ENCODE measurements around the gene P3H2. TPM values are rescaled to one million over a fixed set of nuclear protein-coding genes. Genes with fewer than 3 reads are reported as not detected.
"Not testable (repeated sequence)": the region's sequence is repeated elsewhere in the genome, so short reads cannot be mapped to it uniquely, and the experiment has no call there.

Gene P3H2
- total RNA-seq, 4 donors from 2014 or later = 0.70 to 23.1 (median 7.5) TPM

- TF ChIP-seq CTCF (IDR thresholded peaks at IDR 0.05) (no peak), POLR2A (IDR thresholded peaks at IDR 0.05) (no peak)
- no peak overlapping the region for H3K27ac ChIP-seq
- H3K9me3 ChIP-seq = no peaks in the 10 kb centered on the region
- H3K4me3 ChIP-seq = no peak overlapping the region
- no peaks in the 10 kb centered on the region for H3K27me3 ChIP-seq
- H3K36me3 ChIP-seq = no peaks in the 10 kb centered on the region
- H3K4me1 ChIP-seq = peaks cover 0 to 6% (median 0%) of the 10 kb centered on the region in 4 donors
- DNase-seq = no peak
These were observed 46.3 kb upstream of the P3H2 start for GRCh38 chr3:190166948-190167347.

GRCh38 chr3:190165253-190165652 lies 44.6 kb upstream of the P3H2 start:
- Histone ChIP-seq H3K27me3 (no peaks in the 10 kb centered on the region), H3K27ac (no peak overlapping the region), H3K4me1 (peaks cover 0 to 6% (median 0%) of the 10 kb centered on the region in 4 donors), H3K9me3 (no peaks in the 10 kb centered on the region), H3K4me3 (no peak overlapping the region), H3K36me3 (no peaks in the 10 kb centered on the region)
- no peak for DNase-seq
- TF ChIP-seq POLR2A (IDR thresholded peaks at IDR 0.05) (no peak), CTCF (IDR thresholded peaks at IDR 0.05) (no peak)

- H3K4me1 ChIP-seq, H3K27me3 ChIP-seq, DNase-seq, H3K27ac ChIP-seq, H3K9me3 ChIP-seq, H3K4me3 ChIP-seq, H3K36me3 ChIP-seq: not testable (repeated sequence)
These were observed 41.3 kb upstream of the P3H2 start for GRCh38 chr3:190162013-190162412.

- Histone ChIP-seq H3K4me1 (no peaks in the 10 kb centered on the region), H3K27ac (no peak overlapping the region), H3K36me3 (no peaks in the 10 kb centered on the region), H3K27me3 (no peaks in the 10 kb centered on the region), H3K9me3 (no peaks in the 10 kb centered on the region), H3K4me3 (no peak overlapping the region)
- TF ChIP-seq POLR2A (IDR thresholded peaks at IDR 0.05) = no peak
- TF ChIP-seq CTCF (IDR thresholded peaks at IDR 0.05) = no peak
- DNase-seq = no peak
These were observed 39.3 kb upstream of the P3H2 start for GRCh38 chr3:190159902-190160435.

GRCh38 chr3:190158261-190158660 lies 37.6 kb upstream of the P3H2 start:
- H3K4me1 ChIP-seq = no peaks in the 10 kb centered on the region
- H3K27me3 ChIP-seq = no peaks in the 10 kb centered on the region
- no peak overlapping the region for H3K27ac ChIP-seq
- H3K4me3 ChIP-seq = no peak overlapping the region
- H3K9me3 ChIP-seq = no peaks in the 10 kb centered on the region
- TF ChIP-seq POLR2A (IDR thresholded peaks at IDR 0.05) (no peak), CTCF (IDR thresholded peaks at IDR 0.05) (no peak)
- H3K36me3 ChIP-seq = no peaks in the 10 kb centered on the region
- no peak for DNase-seq

GRCh38 chr3:190155752-190156151 lies 35.1 kb upstream of the P3H2 start:
- DNase-seq = peak in 1 of 3 donors; percentile 68
- Histone ChIP-seq H3K9me3 (no peaks in the 10 kb centered on the region), H3K27ac (peak overlapping the region in 2 of 4 donors; percentile 24 to 61), H3K36me3 (no peaks in the 10 kb centered on the region), H3K4me1 (no peaks in the 10 kb centered on the region), H3K27me3 (no peaks in the 10 kb centered on the region), H3K4me3 (no peak overlapping the region)
- TF ChIP-seq POLR2A (IDR thresholded peaks at IDR 0.05) (no peak), CTCF (IDR thresholded peaks at IDR 0.05) (no peak)
